SIG-M5 treated with dmso at 0.1 percent for 504 hours (cell line): ENCODE results near the gene POLR3K.

Experiments used
- DNase-seq: peaks from one replicate; lab custom pipeline; 2025; ENCODE audit not compliant: unreplicated experiment; lab: John Stamatoyannopoulos, UW

The POLR3K gene

DNA sequence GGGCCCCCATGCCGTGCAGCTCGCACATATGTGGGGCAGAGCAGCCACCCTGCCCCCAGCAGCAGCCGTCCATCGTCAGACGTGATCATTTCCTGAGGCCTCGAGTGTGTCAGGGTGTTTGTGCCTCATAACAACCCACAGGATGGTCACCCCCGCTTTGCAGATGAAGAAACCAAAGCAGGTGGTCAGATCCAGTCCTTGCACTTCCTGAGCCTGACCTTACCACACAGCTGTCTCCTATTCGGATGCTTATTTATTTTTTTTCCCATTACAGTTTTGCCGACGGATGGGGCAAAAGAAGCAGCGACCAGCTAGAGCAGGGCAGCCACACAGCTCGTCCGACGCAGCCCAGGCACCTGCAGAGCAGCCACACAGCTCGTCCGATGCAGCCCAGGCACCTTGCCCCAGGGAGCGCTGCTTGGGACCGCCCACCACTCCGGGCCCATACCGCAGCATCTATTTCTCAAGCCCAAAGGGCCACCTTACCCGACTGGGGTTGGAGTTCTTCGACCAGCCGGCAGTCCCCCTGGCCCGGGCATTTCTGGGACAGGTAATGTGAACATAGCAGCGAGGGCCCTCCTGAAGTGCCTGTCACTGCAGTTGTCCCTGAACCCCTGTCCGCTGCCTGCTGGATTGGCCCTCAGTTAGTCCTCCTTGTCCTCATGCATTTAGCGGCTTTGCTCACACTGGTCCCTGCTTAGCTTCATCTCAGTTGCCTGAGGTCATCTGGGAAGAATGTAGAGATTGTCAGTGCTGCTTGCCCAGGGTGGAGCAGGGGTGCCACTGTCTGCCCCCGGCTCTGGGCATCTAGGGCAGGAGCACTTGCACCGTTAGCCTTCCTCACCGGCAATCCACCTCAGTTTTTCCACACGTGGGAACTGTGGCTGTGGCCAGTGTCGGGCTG lies 26.0 kb upstream of the POLR3K start:
- no peak for DNase-seq

DNA sequence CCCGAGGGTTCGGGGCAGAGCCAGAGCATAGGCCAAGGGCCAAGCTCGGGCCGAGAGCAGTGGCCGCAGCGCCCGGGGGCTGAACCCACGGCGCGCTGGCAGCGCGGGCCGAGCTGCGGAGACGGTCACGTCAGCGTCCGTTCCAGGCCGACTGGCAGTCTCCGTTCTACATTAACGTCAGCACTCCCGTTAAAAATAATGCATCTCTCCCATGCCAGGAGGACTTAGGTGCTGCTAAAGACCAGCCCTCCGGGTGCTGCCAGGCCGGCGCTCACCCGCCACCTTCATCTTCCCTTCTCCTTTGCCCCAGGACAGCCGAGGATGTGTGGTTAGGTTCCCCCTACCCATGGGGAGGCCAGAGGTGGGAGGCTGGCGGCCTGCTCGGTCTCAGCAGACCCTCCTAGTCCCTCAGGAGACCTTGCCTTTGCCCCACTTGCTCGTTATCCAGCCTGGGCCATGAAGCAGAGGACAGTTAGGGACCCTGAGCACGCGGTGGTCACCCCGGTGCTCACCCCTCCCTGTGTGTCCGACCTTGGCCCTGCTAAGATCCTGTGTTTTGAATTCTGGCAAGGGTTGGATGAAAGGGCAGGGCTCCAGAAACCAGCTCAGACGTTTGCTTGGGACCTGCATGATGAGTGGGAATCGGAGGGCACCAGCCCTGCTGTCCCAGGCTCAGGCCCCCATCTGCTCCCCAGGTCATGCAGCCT lies 25.2 kb upstream of the POLR3K start:
- DNase-seq, result peak; percentile 14

DNA sequence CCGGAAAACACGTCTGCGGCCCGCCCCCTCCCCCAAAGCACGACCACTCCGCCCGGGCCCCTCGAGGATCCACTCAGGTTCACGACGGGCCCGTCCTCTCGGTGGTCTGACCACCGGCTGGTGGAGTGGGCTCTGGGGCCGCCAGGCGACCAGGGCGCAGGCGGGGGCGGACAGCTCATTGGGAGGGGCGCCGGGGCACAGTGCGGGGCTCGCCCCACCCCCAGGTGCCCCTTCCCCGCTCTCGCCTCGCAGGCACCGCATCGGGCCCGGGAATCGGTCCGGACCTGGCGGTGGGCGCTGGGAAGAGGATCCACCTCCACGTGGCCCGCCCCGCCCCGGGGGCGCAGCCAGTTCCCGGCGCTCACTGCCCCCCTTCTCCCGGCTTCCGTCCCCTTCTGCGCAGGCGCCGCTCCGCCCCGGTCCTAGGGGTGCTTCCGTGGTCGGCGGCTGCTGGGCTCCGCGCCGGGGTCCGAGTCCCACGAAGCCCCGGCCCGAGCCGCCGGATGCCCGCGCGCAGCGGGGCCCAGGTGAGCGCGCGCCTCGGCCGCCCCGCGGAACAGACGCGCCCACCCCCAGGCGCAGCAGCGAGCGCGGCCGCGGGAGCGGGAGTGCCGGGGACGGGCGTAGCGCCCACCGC lies 24.5 kb upstream of the POLR3K start, which contains the start of gene MPG:
Gene MPG (plus strand): TSS at position 419 of the 637 bp plus-strand sequence. CDS start 85 bp downstream, at position 504.
- peak; percentile 66 for DNase-seq

DNA sequence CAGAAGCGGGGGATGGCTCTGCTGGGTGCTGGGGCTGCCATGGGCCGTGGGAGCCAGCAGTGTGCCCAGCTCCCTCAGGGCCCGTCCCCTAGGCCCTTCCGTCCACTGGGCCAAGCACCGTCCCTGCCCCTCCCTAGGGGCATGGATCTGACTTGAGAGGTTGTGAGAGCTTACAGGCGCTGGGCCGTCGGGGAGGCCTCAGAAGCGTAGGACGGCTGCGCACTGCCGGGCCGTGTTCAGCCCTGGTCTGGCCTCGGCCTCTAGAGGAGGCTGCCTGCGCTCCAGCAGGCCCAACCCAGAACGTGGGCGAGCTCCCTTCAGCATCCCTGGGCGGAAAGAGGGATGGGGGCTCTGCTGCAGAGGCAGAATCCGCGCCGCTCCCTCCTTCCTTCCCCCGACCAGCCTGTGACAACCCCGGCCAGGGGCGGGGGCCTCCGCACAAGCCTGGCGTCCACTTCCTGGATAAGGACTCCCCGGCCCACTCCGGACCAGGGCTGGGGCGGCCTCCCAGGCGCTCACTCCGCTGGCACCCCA lies 23.9 kb upstream of the POLR3K start:
- DNase-seq, result peak; percentile 13

DNA sequence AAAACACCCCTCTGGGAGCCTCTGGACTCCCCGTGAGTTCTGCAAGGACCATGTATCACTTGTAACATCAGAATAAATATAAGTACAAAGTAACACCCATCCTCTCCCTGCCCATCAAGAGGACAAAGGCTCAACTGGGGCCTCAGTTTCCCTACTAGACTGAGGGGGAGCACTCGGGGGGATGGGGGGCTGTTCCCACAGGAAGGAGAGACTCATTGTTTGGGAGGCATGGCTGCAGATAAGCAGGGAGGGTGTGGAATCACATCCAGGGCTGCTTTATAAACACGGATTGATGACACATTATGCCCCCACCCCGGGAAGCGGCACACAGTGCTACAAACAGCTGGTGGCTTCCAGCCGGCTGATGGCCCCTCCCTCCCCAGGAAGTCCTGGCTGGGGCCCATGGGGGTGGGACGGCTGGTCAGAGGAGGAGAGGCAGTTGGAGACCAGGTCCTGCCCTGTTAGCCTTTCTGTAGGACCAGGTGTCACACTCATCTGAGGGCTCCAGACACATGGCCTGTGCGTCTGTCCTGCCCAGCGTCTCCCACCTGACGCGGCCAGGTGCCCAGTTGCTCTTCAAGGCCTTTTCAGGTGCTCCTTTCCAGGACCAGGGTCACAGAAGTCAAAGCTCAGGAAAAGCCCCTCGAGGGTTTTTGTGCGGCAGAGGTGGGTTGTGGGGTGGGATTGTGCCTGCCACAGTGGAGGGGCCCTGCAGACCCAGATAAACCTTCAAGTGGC lies 23.3 kb upstream of the POLR3K start:
- DNase-seq, result no peak

DNA sequence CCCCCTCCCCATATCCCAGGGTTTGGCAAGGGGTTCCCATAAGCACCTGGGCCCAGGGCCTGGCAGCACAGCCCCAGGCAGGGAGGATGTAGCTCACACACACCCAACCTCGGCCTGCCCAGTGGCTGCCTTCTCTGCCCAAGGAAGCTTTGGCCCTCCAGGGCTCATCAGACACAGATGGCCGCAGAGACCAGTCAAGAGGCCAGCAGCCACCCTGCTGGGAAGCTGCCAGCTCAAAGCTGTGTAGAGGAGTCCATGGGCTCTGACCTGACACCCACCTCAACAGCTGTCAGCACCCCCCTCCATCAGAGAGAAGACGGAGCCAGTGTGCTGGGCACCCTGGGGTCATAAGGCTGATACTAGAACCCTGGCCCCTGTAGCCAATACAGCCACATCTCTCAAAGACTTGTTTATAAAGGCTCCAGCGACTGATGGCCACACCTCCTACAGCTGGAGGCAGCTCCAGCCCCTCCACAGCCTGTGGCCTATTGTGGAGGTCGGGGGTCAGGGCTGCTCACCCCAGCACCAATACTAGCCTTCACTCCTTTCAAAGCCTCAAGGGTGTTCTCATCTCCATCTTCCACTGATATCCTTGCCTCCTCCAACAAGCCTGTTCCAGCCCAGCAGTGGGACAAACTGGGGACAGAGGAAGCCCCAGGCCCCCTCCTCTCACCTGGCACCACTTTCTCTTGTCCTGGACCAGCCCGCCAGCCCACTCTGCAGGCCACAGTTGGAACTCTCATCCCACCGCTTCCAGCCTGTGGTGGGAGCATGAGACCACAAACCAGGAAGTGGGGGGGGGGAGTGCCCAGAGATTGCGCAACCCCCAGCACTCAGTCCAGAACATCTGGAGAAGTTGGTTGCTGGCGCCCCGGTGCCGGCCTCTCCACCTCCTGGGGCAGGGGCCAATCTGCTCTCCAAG lies 22.4 kb upstream of the POLR3K start:
- peak; percentile 77 for DNase-seq

DNA sequence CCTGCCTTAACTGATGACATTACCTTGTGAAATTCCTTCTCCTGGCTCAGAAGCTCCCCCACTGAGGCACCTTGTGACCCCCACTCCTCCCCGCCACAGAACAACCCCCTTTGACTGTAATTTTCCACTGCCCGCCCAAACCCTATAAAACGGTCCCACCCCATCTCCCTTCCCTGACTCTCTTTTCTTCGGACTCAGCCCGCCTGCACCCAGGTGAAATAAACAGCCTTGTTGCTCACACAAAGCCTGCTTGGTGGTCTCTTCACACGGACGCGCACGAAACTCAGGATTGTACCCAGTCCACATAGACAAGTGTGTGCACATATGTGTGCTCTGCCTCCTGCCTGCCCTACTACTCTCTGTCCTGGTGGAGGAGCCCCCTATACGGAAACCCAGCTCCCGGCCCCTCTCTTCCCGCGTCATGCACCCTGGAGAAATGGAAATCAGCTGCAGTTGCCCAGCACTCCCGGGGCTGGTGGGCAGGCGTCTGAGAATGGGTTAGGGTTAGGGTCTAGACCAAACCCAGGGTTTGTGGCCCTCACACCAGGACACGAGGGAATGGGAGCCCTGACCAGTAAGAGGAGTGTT lies 21.4 kb upstream of the POLR3K start:
- no peak for DNase-seq

DNA sequence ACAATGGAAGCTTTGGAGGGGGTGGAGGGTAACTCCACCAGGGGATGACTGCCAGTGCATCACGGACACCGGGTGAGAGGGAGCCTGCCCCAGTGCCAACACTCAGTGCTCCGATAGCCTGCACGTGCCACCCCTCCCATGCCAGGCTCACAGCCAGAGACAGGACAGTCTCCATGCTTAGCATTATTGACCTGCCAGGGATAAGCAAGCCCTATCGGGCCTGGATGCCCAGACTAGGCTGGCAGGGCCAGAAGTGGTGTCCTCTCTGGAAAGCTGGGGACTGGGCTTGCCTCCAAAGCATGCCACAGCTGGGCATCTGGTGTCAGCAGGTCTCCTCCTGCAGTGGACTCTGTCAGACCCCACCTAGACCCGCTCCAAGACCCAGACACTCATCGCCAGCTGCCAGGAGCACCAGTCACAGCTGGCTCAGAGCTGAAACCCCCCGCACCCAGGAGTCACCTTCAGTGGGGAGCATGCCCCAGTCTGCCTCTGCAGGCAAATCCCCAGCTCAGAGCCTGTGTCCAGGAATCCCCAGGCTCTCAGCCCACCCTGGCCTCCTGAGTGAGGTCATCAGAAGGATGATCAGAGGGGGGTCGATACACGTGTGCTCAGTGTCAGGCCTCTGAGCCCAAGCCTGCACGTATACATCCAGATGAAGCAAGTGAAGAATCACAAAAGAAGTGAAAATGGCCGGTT lies 20.8 kb upstream of the POLR3K start:
- DNase-seq, result no peak

DNA sequence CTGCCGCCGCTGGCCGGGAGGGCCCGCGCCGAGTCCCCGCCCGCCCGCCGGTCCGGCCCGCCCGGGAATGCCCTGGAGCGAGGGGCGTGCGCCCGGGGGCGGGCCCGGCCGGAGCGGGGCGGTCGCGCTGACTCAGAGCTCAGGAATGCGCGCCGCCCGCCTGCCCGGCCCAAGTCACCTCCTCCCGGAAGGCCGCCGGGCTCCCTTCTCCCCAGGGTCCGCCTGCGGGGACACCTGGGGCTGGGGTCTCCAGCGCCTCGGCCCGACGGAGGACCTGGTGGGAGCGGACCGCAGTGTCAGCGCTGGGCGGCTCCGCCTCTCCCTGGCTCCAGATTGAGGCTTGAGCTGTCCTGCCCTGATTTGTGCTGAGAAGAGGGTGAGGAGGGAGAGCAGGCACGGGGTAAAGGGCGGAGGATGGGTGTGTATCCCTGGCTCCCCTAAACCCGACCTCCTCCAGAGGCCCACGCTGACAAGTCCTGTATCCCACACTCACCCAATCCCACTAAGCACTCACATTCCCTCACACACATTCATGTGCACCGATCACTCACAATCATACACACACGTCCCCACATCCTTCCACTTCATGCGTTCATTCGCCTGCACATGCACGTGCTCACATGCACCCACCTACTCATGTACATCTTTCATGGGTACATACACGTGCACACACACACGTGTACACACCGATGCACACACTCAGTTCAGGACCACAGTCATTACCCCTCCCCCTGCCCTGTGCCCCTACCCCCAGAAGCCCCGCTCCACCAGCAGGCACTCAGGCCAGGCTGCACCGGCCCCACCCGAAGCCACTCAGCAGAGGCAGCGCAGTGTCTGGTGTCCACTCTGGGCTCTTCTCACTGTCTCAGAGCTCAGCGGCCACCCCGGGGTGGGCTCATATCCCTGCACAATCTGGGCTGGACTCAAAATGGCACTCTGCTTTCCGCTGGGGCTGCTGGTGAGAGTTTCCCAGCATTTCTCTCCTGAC lies 19.4 kb upstream of the POLR3K start, which contains the start of gene RHBDF1:
Gene RHBDF1 (minus strand): TSS at position 71 of the 988 bp plus-strand sequence. CDS start 7,616 bp downstream, outside the sequence.
- peak; percentile 29 for DNase-seq

DNA sequence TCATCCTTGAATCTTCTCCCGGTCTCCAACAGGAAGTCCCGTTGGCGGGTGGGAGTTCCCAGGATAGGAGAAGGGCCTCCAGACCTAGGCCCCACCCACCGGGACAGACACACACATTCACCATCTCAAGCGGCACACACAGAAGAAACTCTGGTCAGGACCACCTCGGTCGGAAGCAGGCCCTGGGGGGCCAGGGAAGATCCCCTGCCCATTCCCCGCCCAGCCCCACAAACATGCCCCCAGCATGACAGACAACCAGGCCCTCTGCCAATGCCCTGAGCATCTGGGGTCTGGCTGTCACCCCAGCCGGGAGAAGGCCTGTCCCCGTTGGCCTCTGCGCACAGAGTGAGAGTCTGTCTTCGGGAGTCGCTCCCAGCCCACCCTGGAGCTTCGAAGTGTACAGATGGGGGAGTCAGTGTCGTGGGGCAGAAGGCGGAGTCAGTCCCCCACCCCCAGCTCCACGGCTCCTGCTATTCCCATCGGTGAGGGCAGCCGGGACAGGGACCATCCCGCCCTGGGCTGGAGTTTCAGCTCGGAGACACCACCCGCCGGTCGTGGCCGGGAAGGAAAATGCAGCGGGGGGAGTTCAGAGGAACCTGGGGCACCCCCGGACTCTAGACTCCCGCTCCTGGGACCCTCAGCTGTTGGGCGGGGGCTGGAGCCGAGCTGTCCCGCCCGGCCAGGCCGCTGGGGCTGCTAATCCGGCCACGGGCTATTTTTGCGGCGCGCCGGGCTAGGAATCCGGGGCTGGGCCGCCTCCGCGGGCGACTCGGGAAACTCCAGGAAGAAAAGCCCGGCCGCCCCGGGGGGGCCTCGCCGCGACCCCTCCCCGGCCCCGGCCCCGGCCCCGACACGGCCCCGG lies 18.4 kb upstream of the POLR3K start:
- peak; percentile 52 for DNase-seq

DNA sequence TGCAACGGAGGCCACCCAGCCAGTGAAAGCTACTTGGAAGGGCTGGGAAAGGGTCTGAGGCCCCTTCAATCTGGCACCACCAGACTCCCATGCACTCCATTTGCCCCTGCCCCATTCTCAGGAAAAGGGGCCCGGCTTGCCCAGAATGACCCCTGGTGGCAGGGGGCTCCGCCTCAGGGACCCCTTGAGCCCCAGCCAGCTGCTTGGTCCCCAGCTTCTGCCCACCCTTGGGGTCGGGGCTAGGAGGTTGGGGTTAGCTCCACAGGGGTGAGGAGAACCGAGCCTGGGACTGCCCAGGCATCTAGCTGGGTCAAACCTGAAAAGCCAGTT lies 17.8 kb upstream of the POLR3K start:
- DNase-seq, result no peak

DNA sequence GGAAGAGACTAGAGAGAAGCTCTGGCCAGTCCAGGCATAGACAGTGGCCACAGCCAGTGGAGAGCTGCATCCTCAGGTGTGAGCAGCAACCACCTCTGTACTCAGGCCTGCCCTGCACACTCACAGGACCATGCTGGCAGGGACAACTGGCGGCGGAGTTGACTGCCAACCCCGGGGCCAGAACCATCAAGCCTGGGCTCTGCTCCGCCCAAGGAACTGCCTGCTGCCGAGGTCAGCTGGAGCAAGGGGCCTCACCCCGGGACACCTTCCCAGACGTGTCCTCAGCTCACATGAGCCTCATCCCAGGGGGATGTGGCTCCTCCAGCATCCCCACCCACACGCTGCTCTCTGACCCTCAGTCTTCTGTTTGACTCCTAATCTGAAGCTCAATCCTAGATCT lies 15.8 kb upstream of the POLR3K start:
- no peak for DNase-seq

DNA sequence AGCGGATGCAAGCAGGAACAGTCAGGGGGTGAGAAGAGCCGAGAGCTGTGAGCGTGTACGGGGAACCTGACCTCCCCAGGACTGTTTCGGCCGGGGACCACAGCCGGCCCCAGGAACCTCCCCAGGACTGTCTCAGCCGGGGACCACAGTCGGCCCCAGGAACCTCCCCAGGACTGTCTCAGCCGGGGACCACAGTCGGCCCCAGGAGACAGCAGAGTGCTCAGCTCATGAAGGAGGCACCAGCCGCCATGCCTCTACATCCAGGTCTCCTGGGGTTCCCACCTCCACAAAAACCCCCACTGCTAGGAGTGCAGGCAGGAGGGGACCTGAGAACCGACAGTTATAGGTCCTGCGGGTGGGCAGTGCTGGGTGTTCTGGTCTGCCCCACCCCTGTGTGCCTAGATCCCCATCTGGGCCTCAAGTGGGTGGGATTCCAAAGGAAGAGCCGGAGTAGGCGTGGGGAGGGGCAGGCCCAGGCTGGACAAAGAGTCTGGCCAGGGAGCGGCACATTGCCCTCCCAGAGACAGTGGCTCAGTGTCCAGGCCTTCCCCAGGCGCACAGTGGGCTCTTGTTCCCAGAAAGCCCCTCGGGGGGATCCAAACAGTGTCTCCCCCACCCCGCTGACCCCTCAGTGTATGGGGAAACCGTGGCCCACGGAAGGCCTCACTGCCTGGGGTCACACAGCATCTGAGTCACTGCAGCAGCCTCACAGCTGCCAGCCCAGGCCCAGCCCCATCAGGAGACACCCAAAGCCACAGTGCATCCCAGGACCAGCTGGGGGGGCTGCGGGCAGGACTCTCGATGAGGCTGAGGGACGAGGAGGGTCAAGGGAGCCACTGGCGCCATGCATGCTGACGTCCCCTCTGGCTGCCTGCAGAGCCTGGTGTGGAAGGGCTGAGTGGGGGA lies 14.7 kb upstream of the POLR3K start:
- no peak for DNase-seq

DNA sequence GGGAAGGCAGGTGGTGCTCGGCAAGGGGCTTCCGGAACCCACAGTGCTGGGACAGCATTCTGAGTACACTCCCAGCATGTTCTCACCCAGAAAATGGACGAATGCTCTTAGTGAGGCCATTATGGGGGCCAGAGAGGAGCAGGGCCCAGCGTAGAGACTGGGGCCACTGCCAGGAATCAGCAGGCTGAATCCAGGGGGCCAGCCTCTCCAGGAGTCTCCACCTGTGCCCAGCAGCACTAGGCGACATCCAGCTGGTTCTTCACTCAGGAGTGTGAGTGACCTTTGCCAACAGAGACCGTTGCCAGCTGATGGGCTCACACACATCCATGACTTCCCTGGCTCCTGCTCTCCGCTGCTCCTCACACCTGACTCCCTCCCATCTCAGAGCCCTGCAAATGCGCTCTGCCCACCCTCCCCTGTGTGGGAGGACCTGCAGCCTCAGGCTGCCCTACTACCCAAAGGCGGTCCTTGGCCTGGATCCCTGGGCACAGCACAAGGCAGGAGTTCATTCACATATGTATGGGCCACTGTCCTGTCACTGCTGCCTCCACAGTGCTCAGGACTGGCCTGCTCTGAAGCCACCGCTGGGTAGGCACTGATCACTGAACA lies 13.9 kb upstream of the POLR3K start:
- no peak for DNase-seq
